ENCODE data around the gene CCT6B.

DNA sequence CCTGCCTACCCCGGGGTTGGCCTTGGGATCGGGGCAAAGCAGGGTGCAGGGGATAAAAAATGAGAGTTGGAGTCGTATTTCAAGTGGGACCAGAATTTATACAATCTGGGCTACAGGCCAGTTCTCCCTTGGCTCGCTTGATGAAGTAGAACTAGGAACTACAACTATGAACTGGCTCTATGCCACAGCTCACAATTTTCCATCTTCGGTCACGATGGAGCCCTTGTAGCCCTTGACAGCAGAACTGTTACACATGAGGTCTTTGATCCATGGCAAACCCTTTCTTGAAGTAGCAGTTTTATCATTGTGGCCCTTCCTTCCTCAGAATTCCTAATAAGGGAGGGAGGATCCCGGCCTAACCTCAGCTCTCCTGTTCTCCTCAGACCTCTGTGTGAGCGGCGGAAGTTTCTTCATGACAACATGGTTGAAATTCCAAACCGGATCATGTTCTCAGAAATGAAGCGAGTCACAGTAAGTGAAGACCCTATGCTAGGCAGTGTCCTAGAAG is 36.1 kb upstream of the CCT6B start:
- TF ChIP-seq ZSCAN18 (CRISPR knock-in tag; IDR thresholded peaks at IDR 0.05) = no peak
- TF ChIP-seq, protein P1, sequence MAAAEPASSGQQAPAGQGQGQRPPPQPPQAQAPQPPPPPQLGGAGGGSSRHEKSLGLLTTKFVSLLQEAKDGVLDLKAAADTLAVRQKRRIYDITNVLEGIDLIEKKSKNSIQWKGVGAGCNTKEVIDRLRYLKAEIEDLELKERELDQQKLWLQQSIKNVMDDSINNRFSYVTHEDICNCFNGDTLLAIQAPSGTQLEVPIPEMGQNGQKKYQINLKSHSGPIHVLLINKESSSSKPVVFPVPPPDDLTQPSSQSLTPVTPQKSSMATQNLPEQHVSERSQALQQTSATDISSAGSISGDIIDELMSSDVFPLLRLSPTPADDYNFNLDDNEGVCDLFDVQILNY (CRISPR knock-in tag; IDR thresholded peaks at IDR 0.05) = no peak
- TF ChIP-seq CTCF (IDR thresholded peaks at IDR 0.05) = no peak
- TF ChIP-seq, protein P2, sequence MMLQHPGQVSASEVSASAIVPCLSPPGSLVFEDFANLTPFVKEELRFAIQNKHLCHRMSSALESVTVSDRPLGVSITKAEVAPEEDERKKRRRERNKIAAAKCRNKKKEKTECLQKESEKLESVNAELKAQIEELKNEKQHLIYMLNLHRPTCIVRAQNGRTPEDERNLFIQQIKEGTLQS (CRISPR knock-in tag; conservative IDR thresholded peaks at IDR 0.05) = no peak
- TF ChIP-seq CBFB (CRISPR knock-in tag; IDR thresholded peaks at IDR 0.05; ENCODE audit: low read depth) = no peak
- TF ChIP-seq TCF7 (CRISPR knock-in tag; IDR thresholded peaks at IDR 0.05; ENCODE audit: low read depth) = no peak
- TF ChIP-seq ELF4 (CRISPR knock-in tag; IDR thresholded peaks at IDR 0.05; ENCODE audit: low read depth) = no peak
- TF ChIP-seq, protein P3, sequence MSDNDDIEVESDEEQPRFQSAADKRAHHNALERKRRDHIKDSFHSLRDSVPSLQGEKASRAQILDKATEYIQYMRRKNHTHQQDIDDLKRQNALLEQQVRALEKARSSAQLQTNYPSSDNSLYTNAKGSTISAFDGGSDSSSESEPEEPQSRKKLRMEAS (CRISPR knock-in tag; IDR thresholded peaks at IDR 0.05) = no peak
- TF ChIP-seq, protein P4, sequence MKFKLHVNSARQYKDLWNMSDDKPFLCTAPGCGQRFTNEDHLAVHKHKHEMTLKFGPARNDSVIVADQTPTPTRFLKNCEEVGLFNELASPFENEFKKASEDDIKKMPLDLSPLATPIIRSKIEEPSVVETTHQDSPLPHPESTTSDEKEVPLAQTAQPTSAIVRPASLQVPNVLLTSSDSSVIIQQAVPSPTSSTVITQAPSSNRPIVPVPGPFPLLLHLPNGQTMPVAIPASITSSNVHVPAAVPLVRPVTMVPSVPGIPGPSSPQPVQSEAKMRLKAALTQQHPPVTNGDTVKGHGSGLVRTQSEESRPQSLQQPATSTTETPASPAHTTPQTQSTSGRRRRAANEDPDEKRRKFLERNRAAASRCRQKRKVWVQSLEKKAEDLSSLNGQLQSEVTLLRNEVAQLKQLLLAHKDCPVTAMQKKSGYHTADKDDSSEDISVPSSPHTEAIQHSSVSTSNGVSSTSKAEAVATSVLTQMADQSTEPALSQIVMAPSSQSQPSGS (CRISPR knock-in tag; IDR thresholded peaks at IDR 0.05; ENCODE audit: borderline replicate concordance, low read depth) = no peak
- TF ChIP-seq GABPB1 (CRISPR knock-in tag; IDR thresholded peaks at IDR 0.05) = no peak
- TF ChIP-seq CDX4 (CRISPR knock-in tag; IDR thresholded peaks at IDR 0.05; ENCODE audit: borderline replicate concordance) = no peak
- TF ChIP-seq, protein P5, sequence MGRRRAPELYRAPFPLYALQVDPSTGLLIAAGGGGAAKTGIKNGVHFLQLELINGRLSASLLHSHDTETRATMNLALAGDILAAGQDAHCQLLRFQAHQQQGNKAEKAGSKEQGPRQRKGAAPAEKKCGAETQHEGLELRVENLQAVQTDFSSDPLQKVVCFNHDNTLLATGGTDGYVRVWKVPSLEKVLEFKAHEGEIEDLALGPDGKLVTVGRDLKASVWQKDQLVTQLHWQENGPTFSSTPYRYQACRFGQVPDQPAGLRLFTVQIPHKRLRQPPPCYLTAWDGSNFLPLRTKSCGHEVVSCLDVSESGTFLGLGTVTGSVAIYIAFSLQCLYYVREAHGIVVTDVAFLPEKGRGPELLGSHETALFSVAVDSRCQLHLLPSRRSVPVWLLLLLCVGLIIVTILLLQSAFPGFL (CRISPR knock-in tag; IDR thresholded peaks at IDR 0.05; ENCODE audit: borderline replicate concordance) = no peak
- no peak for TF ChIP-seq ZNF138 (CRISPR knock-in tag; conservative IDR thresholded peaks at IDR 0.05)

Data from WTC11 (cell line).